OCI-LY7 (cell line): ENCODE data around the gene POC1B.

Experiments
- EZH2phosphoT487 ChIP-seq: fragments of 200-600 bp; sonication (generic); IDR thresholded peaks from 2 replicates; pipeline ENCODE4 v1.6.1; 2018; ENCODE audit warnings: low read depth, borderline replicate concordance, mild to moderate bottlenecking, mixed run types, antibody characterized with exemption, low read length, moderate library complexity, mixed read lengths
- TF ChIP-seq, protein P1 (sequence below): fragments of 200-600 bp; sonication (generic); conservative IDR thresholded peaks from 2 replicates; pipeline ENCODE4 v1.5.1; 2014; ENCODE audit warnings: mild to moderate bottlenecking, antibody characterized with exemption, low read length, moderate library complexity, mixed read lengths

DNA sequence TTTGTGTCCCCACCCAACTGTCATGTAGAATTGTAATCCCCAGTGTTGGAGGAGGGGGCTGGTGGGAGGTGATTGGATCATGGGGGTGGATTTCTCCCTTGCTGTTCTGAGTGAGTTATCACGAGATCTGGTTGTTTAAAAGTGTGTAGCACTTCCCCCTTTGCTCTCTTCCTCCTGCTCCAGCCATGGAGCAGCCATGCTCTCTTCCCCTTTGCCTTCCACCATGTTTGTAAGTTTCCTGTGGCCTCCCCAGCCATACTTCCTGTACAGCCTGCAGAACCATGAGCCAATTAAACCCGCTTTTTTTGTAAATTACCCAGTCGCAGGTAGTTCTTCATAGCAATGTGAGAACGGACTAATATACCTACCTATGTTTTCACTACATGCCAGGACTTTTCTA, 2.6 kb upstream of the POC1B start:
- TF ChIP-seq, protein P1, sequence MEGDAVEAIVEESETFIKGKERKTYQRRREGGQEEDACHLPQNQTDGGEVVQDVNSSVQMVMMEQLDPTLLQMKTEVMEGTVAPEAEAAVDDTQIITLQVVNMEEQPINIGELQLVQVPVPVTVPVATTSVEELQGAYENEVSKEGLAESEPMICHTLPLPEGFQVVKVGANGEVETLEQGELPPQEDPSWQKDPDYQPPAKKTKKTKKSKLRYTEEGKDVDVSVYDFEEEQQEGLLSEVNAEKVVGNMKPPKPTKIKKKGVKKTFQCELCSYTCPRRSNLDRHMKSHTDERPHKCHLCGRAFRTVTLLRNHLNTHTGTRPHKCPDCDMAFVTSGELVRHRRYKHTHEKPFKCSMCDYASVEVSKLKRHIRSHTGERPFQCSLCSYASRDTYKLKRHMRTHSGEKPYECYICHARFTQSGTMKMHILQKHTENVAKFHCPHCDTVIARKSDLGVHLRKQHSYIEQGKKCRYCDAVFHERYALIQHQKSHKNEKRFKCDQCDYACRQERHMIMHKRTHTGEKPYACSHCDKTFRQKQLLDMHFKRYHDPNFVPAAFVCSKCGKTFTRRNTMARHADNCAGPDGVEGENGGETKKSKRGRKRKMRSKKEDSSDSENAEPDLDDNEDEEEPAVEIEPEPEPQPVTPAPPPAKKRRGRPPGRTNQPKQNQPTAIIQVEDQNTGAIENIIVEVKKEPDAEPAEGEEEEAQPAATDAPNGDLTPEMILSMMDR = no peak
- TF ChIP-seq EZH2phosphoT487 = no peak
